ENCODE measurements around the gene DCAF10.

Gene DCAF10

GRCh38 chr9:37914701-37915358 lies 114.2 kb downstream of the DCAF10 start:
- Histone ChIP-seq H2AFZ (ENCODE audit: low read length) (no peak overlapping the region), H3K14ac (ENCODE audit: low read length) (no peak overlapping the region), H3K9ac (ENCODE audit: low read depth, low read length, poor library complexity) (no peak overlapping the region), H3K36me3 (replicated peaks in 1 of 2; ENCODE audit: control insufficient read depth in 2 of 2, insufficient read depth in 2 of 2, low read length in 2 of 2) (no peaks in the 10 kb centered on the region), H3K79me1 (ENCODE audit: low read depth, low read length) (peaks cover 1% of the 10 kb centered on the region), H2AK5ac (ENCODE audit: low read depth, low read length) (peak overlapping the region; percentile 88), H3K27ac (replicated peaks; ENCODE audit: low read length) (no peak overlapping the region), H4K8ac (ENCODE audit: low read depth, low read length) (no peak overlapping the region), H3K27me3 (ENCODE audit: control insufficient read depth in 3 of 3, insufficient read depth in 3 of 3, low read depth in 1 of 3, low read length in 3 of 3) (no peaks in the 10 kb centered on the region), H4K91ac (ENCODE audit: low read depth, low read length, poor library complexity) (peak overlapping the region; percentile 15), H3K4me2 (ENCODE audit: insufficient read depth, low read length, poor library complexity, severe bottlenecking) (no peak overlapping the region), H2BK120ac (ENCODE audit: low read depth, low read length) (no peak overlapping the region), H2BK5ac (ENCODE audit: low read length) (no peak overlapping the region), H2BK12ac (ENCODE audit: low read length) (peak overlapping the region; percentile 67), H3K4me3 (ENCODE audit: low read length in 2 of 2) (no peak overlapping the region), H2BK15ac (ENCODE audit: low read length) (peak overlapping the region; percentile 65), H3K18ac (ENCODE audit: low read length) (peak overlapping the region; percentile 66), H3K9me3 (replicated peaks in 1 of 2; ENCODE audit: control insufficient read depth in 2 of 2, insufficient read depth in 1 of 2, low read depth in 1 of 2, low read length in 2 of 2) (no peaks in the 10 kb centered on the region), H3K4me1 (ENCODE audit: control insufficient read depth in 2 of 2, insufficient read depth in 1 of 2, low read depth in 1 of 2, low read length in 2 of 2) (peaks cover 12 to 20% of the 10 kb centered on the region in 2 donors), H3K23ac (ENCODE audit: low read depth, low read length, poor library complexity) (no peak overlapping the region), H3K4ac (ENCODE audit: low read length) (peak overlapping the region; percentile 24)
- no peak for DNase-seq (ENCODE audit: low spot score)
- WGBS, 2 donors (ENCODE audit: extremely low coverage in 2 of 2, insufficient read length in 2 of 2, insufficient replicate concordance in 1 of 2): no CpG with 5 or more reads among the region's 11 CpGs

GRCh38 chr9:37915911-37916470 lies 115.4 kb downstream of the DCAF10 start:
- H3K4me3 ChIP-seq (ENCODE audit: low read length in 2 of 2): no peak overlapping the region
- no peak overlapping the region for H3K4me2 ChIP-seq (ENCODE audit: insufficient read depth, low read length, poor library complexity, severe bottlenecking)
- WGBS, 2 donors (ENCODE audit: extremely low coverage in 2 of 2, insufficient read length in 2 of 2, insufficient replicate concordance in 1 of 2): no CpG with 5 or more reads among the region's 14 CpGs
- no peak overlapping the region for H3K18ac ChIP-seq (ENCODE audit: low read length)
- H3K79me1 ChIP-seq (ENCODE audit: low read depth, low read length): peaks cover 1% of the 10 kb centered on the region
- no peaks in the 10 kb centered on the region for H3K9me3 ChIP-seq (replicated peaks in 1 of 2; ENCODE audit: control insufficient read depth in 2 of 2, insufficient read depth in 1 of 2, low read depth in 1 of 2, low read length in 2 of 2)
- H2BK5ac ChIP-seq (ENCODE audit: low read length): no peak overlapping the region
- no peak overlapping the region for H3K4ac ChIP-seq (ENCODE audit: low read length)
- H2AK5ac ChIP-seq (ENCODE audit: low read depth, low read length): no peak overlapping the region
- no peak overlapping the region for H2AFZ ChIP-seq (ENCODE audit: low read length)
- H2BK15ac ChIP-seq (ENCODE audit: low read length): no peak overlapping the region
- no peak for DNase-seq (ENCODE audit: low spot score)
- H4K8ac ChIP-seq (ENCODE audit: low read depth, low read length): no peak overlapping the region
- no peak overlapping the region for H2BK120ac ChIP-seq (ENCODE audit: low read depth, low read length)
- peaks cover 12 to 27% of the 10 kb centered on the region in 2 donors for H3K4me1 ChIP-seq (ENCODE audit: control insufficient read depth in 2 of 2, insufficient read depth in 1 of 2, low read depth in 1 of 2, low read length in 2 of 2)
- no peaks in the 10 kb centered on the region for H3K27me3 ChIP-seq (ENCODE audit: control insufficient read depth in 3 of 3, insufficient read depth in 3 of 3, low read depth in 1 of 3, low read length in 3 of 3)
- no peak overlapping the region for H4K91ac ChIP-seq (ENCODE audit: low read depth, low read length, poor library complexity)
- H3K23ac ChIP-seq (ENCODE audit: low read depth, low read length, poor library complexity): no peak overlapping the region
- H2BK12ac ChIP-seq (ENCODE audit: low read length): no peak overlapping the region
- no peak overlapping the region for H3K27ac ChIP-seq (replicated peaks; ENCODE audit: low read length)
- no peaks in the 10 kb centered on the region for H3K36me3 ChIP-seq (replicated peaks in 1 of 2; ENCODE audit: control insufficient read depth in 2 of 2, insufficient read depth in 2 of 2, low read length in 2 of 2)
- no peak overlapping the region for H3K9ac ChIP-seq (ENCODE audit: low read depth, low read length, poor library complexity)
- H3K14ac ChIP-seq (ENCODE audit: low read length): no peak overlapping the region

DNA sequence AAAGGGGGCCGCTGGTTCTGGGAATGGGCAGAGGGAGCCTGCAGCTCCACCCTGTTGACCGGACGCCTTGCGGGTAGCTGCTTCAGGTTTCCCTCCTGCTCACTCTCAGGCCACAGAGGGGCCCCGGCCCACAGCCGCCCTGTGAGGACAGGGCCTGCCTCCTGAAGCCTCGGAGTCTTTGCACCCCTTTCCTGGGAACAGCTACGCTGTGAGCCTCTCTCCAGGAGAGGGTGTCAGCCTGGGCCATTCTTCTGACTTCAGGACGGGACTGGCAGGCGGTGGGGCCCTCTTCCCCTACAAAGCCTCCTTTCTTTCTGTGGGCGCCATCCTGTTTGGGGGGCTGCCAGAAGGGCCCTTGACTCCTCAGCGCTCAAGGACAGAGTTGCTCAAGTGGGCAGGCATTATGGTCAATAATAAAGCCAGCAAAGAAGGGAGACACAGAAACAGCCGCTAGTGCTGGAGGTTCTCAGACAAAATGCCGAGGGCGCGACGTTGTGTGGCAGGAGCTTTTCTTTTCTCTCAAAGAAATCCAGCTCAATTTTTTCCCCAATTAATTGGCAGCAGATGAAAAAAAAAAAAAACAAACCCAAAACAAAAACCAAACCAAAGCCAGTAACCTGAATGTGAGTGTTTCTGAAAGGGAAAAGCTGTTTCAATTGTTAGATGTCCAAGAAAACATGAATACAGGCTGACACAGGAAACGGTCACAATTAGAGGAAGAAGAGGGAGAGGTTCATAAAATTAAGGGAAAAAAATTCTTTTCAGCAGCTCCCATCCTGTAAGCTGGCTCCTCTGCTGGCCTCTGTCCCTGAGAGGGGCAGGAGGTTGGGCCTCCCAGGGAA lies 116.1 kb downstream of the DCAF10 start:
- peak overlapping the region; percentile 28 for H2AFZ ChIP-seq (ENCODE audit: low read length)
- H2BK5ac ChIP-seq (ENCODE audit: low read length): no peak overlapping the region
- peaks cover 11 to 29% of the 10 kb centered on the region in 2 donors for H3K4me1 ChIP-seq (ENCODE audit: control insufficient read depth in 2 of 2, insufficient read depth in 1 of 2, low read depth in 1 of 2, low read length in 2 of 2)
- no peak overlapping the region for H4K8ac ChIP-seq (ENCODE audit: low read depth, low read length)
- H3K9ac ChIP-seq (ENCODE audit: low read depth, low read length, poor library complexity): no peak overlapping the region
- H3K9me3 ChIP-seq (replicated peaks in 1 of 2; ENCODE audit: control insufficient read depth in 2 of 2, insufficient read depth in 1 of 2, low read depth in 1 of 2, low read length in 2 of 2): no peaks in the 10 kb centered on the region
- no peak for DNase-seq (ENCODE audit: low spot score)
- H2BK15ac ChIP-seq (ENCODE audit: low read length): no peak overlapping the region
- H3K79me1 ChIP-seq (ENCODE audit: low read depth, low read length): peaks cover 1% of the 10 kb centered on the region
- no peak overlapping the region for H2BK12ac ChIP-seq (ENCODE audit: low read length)
- H3K14ac ChIP-seq (ENCODE audit: low read length): no peak overlapping the region
- no peak overlapping the region for H3K23ac ChIP-seq (ENCODE audit: low read depth, low read length, poor library complexity)
- no peak overlapping the region for H4K91ac ChIP-seq (ENCODE audit: low read depth, low read length, poor library complexity)
- H3K36me3 ChIP-seq (replicated peaks in 1 of 2; ENCODE audit: control insufficient read depth in 2 of 2, insufficient read depth in 2 of 2, low read length in 2 of 2): no peaks in the 10 kb centered on the region
- no CpG with 5 or more reads among the region's 18 CpGs for WGBS, 2 donors (ENCODE audit: extremely low coverage in 2 of 2, insufficient read length in 2 of 2, insufficient replicate concordance in 1 of 2)
- no peak overlapping the region for H3K4ac ChIP-seq (ENCODE audit: low read length)
- no peak overlapping the region for H3K4me3 ChIP-seq (ENCODE audit: low read length in 2 of 2)
- peak overlapping the region; percentile 17 for H3K27ac ChIP-seq (replicated peaks; ENCODE audit: low read length)
- H3K4me2 ChIP-seq (ENCODE audit: insufficient read depth, low read length, poor library complexity, severe bottlenecking): no peak overlapping the region
- no peaks in the 10 kb centered on the region for H3K27me3 ChIP-seq (ENCODE audit: control insufficient read depth in 3 of 3, insufficient read depth in 3 of 3, low read depth in 1 of 3, low read length in 3 of 3)
- H3K18ac ChIP-seq (ENCODE audit: low read length): no peak overlapping the region
- H2AK5ac ChIP-seq (ENCODE audit: low read depth, low read length): no peak overlapping the region
- H2BK120ac ChIP-seq (ENCODE audit: low read depth, low read length): no peak overlapping the region

Data from neuronal stem cell (in vitro differentiated cells).